Endothelial cell of umbilical vein (primary cell): ENCODE data around the gene SYDE1. TPM values are rescaled to one million over a fixed set of nuclear protein-coding genes. Genes with fewer than 3 reads are reported as not detected.

Source experiments
- BruUV-seq: library from RNA; stranded (reverse); fragments of 400-500 nt; replicated peaks from 2 replicates; lab custom pipeline; 2021; lab: Mats Ljungman, UMichigan
- CTCF ChIA-PET: fragments of 300-600, 350-600 bp; sonication (Branson Sonifier 250); formaldehyde crosslinking; loops from one replicate; lab custom pipeline; 2021; ENCODE audit warnings: antibody characterized with exemption, inconsistent platforms; lab: Charles Lee
- POLR2A ChIA-PET: fragments of 300-600, 350-600 bp; sonication (Branson Sonifier 250); formaldehyde crosslinking; loops from one replicate; lab custom pipeline; 2021; ENCODE audit warnings: antibody characterized with exemption, inconsistent platforms; lab: Charles Lee
- DNase-seq: peaks from one replicate; pipeline ENCODE4 v3.0.0-alpha.2; 2011; ENCODE audit warnings: low read depth, low spot score
- FAIRE-seq: peaks from 2 replicates; lab custom pipeline; 2011; peaks lifted over from hg19 to GRCh38; lab: Jason Lieb, UNC
- H2AFZ ChIP-seq: 2 replicates; pipeline ENCODE4 v1.6.0; 2012; ENCODE audit warnings: low read depth, low read length, control low read depth, inconsistent platforms
- H3K27ac ChIP-seq: 2 replicates; pipeline ENCODE4 v1.5.1; 2011; ENCODE audit warnings: low read depth, mild to moderate bottlenecking, control low read depth, low read length, moderate library complexity; ENCODE audit not compliant: insufficient read depth
- H3K27me3 ChIP-seq, 2 experiments: 2 replicates each; pipeline versions ENCODE4 v1.6.0 to v1.6.1; 2011; ENCODE audit warnings: low read length in 2 of 2, mixed read lengths in 1 of 2; ENCODE audit not compliant: control insufficient read depth in 2 of 2, insufficient read depth in 2 of 2
- H3K36me3 ChIP-seq, 2 experiments: 2 replicates in 1 of 2; 3 replicates in 1 of 2; pipeline ENCODE4 v1.5.1; 2011; ENCODE audit warnings: low read length in 2 of 2, mild to moderate bottlenecking in 1 of 2, moderate library complexity in 1 of 2; ENCODE audit not compliant: control insufficient read depth in 2 of 2, insufficient read depth in 2 of 2; ENCODE audit errors: extremely low read depth in 1 of 2
- H3K4me1 ChIP-seq: 3 replicates; pipeline ENCODE4 v1.5.1; 2011; ENCODE audit warnings: mild to moderate bottlenecking, low read length; ENCODE audit not compliant: control insufficient read depth, insufficient read depth; ENCODE audit errors: extremely low read depth
- H3K4me2 ChIP-seq: 2 replicates; pipeline ENCODE4 v1.6.1; 2011; ENCODE audit warnings: low read length, control low read depth, mixed read lengths; ENCODE audit not compliant: insufficient read depth
- H3K4me3 ChIP-seq, 3 experiments: fragments of 200-600 bp in 1 of 3; sonication (generic), shearing (Covaris generic) in 1 of 3; replicated peaks in 1 of 3; 2 replicates each; pipeline ENCODE4 v1.5.1; 2011 to 2016; ENCODE audit warnings: control low read depth in 3 of 3, low read length in 3 of 3, mild to moderate bottlenecking in 2 of 3, inconsistent platforms in 1 of 3, low read depth in 1 of 3, moderate library complexity in 1 of 3; ENCODE audit not compliant: insufficient read depth in 1 of 3
- H3K79me2 ChIP-seq: 2 replicates; pipeline ENCODE4 v1.6.0; 2012; ENCODE audit warnings: low read length, inconsistent platforms; ENCODE audit not compliant: control insufficient read depth, insufficient read depth
- H3K9ac ChIP-seq: replicated peaks from 2 replicates; pipeline ENCODE3; 2011; ENCODE audit warnings: low read length, control low read depth; ENCODE audit not compliant: insufficient read depth; ENCODE audit errors: extremely low read depth
- H3K9me1 ChIP-seq: replicated peaks from 3 replicates; pipeline ENCODE4 v1.6.0; 2011; ENCODE audit warnings: mild to moderate bottlenecking, low read length; ENCODE audit not compliant: control insufficient read depth, insufficient read depth; ENCODE audit errors: extremely low read depth
- H3K9me3 ChIP-seq: replicated peaks from 2 replicates; pipeline ENCODE4 v1.5.1; 2012; ENCODE audit warnings: low read length, inconsistent platforms; ENCODE audit not compliant: control insufficient read depth, insufficient read depth
- H4K20me1 ChIP-seq: replicated peaks from 2 replicates; pipeline ENCODE3; 2011; ENCODE audit warnings: mild to moderate bottlenecking, low read length; ENCODE audit not compliant: control insufficient read depth, insufficient read depth; ENCODE audit errors: extremely low read depth
- CTCF ChIP-seq, 2 donors: IDR thresholded peaks; 1 replicate in 1 of 2; 2 replicates in 1 of 2; pipeline ENCODE4 v1.5.1; 2011; ENCODE audit warnings: low read length in 2 of 2, mild to moderate bottlenecking in 2 of 2, moderate library complexity in 2 of 2, control low read depth in 1 of 2, inconsistent platforms in 1 of 2, low read depth in 1 of 2; ENCODE audit not compliant: insufficient read depth in 1 of 2; ENCODE audit errors: extremely low read depth in 1 of 2
- EZH2 ChIP-seq: IDR thresholded peaks from 2 replicates; pipeline ENCODE4 v1.6.1; 2012; ENCODE audit warnings: borderline replicate concordance, low read depth, mild to moderate bottlenecking, moderate library complexity, low read length, inconsistent platforms; ENCODE audit not compliant: severe bottlenecking
- FOS ChIP-seq: IDR thresholded peaks from 2 replicates; pipeline ENCODE4 v1.6.1; 2011; ENCODE audit warnings: mild to moderate bottlenecking, low read length, moderate library complexity, borderline replicate concordance; ENCODE audit not compliant: insufficient read depth
- GATA2 ChIP-seq: IDR thresholded peaks from 2 replicates; pipeline ENCODE4 v1.7.0; 2011; ENCODE audit warnings: low read depth, mild to moderate bottlenecking, moderate library complexity, mixed read lengths, low read length; ENCODE audit not compliant: insufficient read length, insufficient read depth
- JUN ChIP-seq: IDR thresholded peaks from 2 replicates; pipeline ENCODE4 v1.6.1; 2011; ENCODE audit warnings: borderline replicate concordance, low read depth; ENCODE audit not compliant: insufficient read length, insufficient read depth
- MAX ChIP-seq: IDR thresholded peaks from 2 replicates; pipeline ENCODE4 v1.6.1; 2011; ENCODE audit not compliant: insufficient read depth, insufficient read length
- MYC ChIP-seq: IDR thresholded peaks from one replicate; pipeline ENCODE4 v1.6.1; 2011; ENCODE audit warnings: mild to moderate bottlenecking, low read depth, low read length
- POLR2A ChIP-seq: IDR thresholded peaks from 2 replicates; pipeline ENCODE4 v1.6.1; 2012; ENCODE audit warnings: low read depth, mild to moderate bottlenecking, control low read depth, low read length
- POLR2AphosphoS5 ChIP-seq: IDR thresholded peaks from 2 replicates; pipeline ENCODE4 v1.6.1; 2012; ENCODE audit warnings: low read depth, mild to moderate bottlenecking, control low read depth, low read length, moderate library complexity; ENCODE audit not compliant: insufficient read depth
- dilution Hi-C: fragments of 300-500 bp; cut with MboI; formaldehyde crosslinking; loops from one replicate; pipeline ENCODE4 v1.15.0; 2019; ENCODE audit warnings: low sequenced_read_pairs; ENCODE audit not compliant: extremely low pct_ligation_motif_present
- intact Hi-C: fragments of 100-400 bp; cut with micrococcal nuclease; formaldehyde crosslinking; loops from one replicate; pipeline ENCODE4 v1.10.0; 2022
- polyA plus RNA-seq, 4 experiments: library from polyadenylated mRNA; depleted of rRNA in 3 of 4; stranded (reverse) in 3 of 4; unstranded in 1 of 4; fragments of >200 nt; gene quantifications; 2 replicates each; pipeline versions ENCODE4 v1.2.1 to v1.2.3, GENCODE V29; 2011 to 2012; ENCODE audit warnings: missing spikeins in 1 of 4
- total RNA-seq: library from RNA; stranded (reverse); gene quantifications from 2 replicates; pipeline ENCODE4 v1.2.3, GENCODE V29; 2021

SYDE1 gene
- total and polyA plus RNA-seq, 2 donors (not counting 3 experiments of a cell fraction or from before 2014, with no cell fraction given), result 33.1 to 35.3 TPM

DNA sequence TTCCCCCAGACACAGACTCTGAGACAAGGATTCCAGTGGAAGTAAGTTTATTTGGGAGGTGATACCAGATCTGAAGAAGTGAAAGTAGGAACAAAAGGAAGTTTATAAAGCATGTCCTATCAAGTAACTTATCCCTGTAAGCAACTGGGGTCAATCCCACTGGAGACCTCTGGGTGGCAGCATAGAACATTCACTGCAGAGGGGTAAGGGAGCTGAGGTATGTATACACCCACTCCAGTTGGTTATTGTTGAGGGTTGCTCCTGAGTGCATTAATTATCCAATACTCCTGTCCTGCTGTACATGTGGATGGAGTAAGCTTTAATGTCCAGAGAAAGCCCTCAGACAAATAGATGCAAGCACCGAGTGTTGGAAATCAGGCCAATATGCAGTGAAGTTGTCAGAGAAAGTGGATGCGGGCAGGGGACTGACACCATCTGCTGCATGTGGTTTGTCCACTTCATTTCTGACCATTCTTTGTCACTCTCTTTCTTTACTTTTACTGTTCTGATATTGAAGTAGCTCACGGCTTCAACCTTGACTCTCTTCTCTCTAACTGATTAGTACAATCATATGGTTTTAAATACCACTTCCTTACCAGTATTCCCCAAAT is 46.9 kb downstream of the SYDE1 start:
- FAIRE-seq (peak; percentile 81), DNase-seq (peak; percentile 52)
- H3K27me3 ChIP-seq, result peaks cover 0 to 7% of the 10 kb centered on the region in 2 experiments
- H3K4me1 ChIP-seq, result no peaks in the 10 kb centered on the region
- no peak overlapping the region for H3K9ac ChIP-seq
- no peaks in the 10 kb centered on the region for H4K20me1 ChIP-seq
- CTCF ChIA-PET, result interaction anchor here (0.6 to 7.4 kb wide), 11 partner anchors 12 to 406 kb away, joined by 3 to 176 read pairs (median 6); partner anchors contain the start of gene OR1I1
- BruUV-seq, result no TSS peak
- no peaks in the 10 kb centered on the region for H3K9me1 ChIP-seq
- no peak overlapping the region for H2AFZ ChIP-seq
- H3K9me3 ChIP-seq, result no peaks in the 10 kb centered on the region
- intact Hi-C loops, result loop anchor here (5.0 kb wide), 1 partner anchor 403 kb away; no protein-coding TSS in a partner anchor
- TF ChIP-seq CTCF (IDR thresholded peaks at IDR 0.05; ENCODE audit: extremely low read depth in 1 of 2, insufficient read depth in 1 of 2, low read depth in 1 of 2, low read length in 2 of 2) (peak; percentile 51 to 56), POLR2AphosphoS5 (no peak)
- H3K36me3 ChIP-seq, result no peaks in the 10 kb centered on the region
- H3K4me2 ChIP-seq, result no peak overlapping the region
- POLR2A ChIA-PET, result no interaction called here
- no peak overlapping the region for H3K4me3 ChIP-seq
- no peaks in the 10 kb centered on the region for H3K79me2 ChIP-seq
- no peak overlapping the region for H3K27ac ChIP-seq
- dilution Hi-C loops, result no loop called here

DNA sequence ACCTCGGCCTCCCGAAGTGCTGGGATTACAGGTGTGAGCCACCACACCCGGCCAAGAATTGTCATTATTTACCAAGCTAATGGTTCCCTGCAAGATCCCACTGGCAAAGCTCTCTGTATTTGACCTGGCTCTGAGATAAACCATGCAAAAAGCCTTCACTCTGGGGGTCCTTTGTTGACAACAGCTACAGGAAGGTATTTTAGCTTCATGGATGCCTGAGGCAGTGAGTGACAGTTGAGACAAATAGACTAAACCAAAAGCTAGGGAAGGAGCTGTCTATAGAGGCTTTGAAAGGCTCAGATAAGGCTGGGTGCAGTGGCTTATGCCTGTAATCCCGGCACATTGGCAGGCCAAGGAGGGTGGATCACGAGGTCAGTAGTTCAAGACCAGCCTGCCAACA is 48.1 kb downstream of the SYDE1 start:
- FAIRE-seq, result no peak
- no peak overlapping the region for H3K27ac ChIP-seq
- H3K9me1 ChIP-seq, result no peaks in the 10 kb centered on the region
- no peak overlapping the region for H2AFZ ChIP-seq
- no peak for TF ChIP-seq MAX
- no peak for TF ChIP-seq FOS
- TF ChIP-seq JUN, result no peak
- TF ChIP-seq CTCF (IDR thresholded peaks at IDR 0.05; ENCODE audit: extremely low read depth in 1 of 2, insufficient read depth in 1 of 2, low read depth in 1 of 2, low read length in 2 of 2), result no peak
- no peak for TF ChIP-seq MYC
- TF ChIP-seq EZH2, result no peak
- no peak for TF ChIP-seq POLR2A
- TF ChIP-seq GATA2, result no peak
- no peak for TF ChIP-seq POLR2AphosphoS5
- no peak for DNase-seq
- no peaks in the 10 kb centered on the region for H3K79me2 ChIP-seq
- no peak overlapping the region for H3K4me2 ChIP-seq
- no peaks in the 10 kb centered on the region for H3K4me1 ChIP-seq
- no TSS peak for BruUV-seq
- dilution Hi-C loops, result no loop called here
- H3K36me3 ChIP-seq, result no peaks in the 10 kb centered on the region
- CTCF ChIA-PET, result interaction anchor here (1.2 to 7.4 kb wide), 5 partner anchors 18 to 63 kb away, joined by 5 to 176 read pairs (median 8); a partner anchor contains a TSS
- POLR2A ChIA-PET, result no interaction called here
- H3K9ac ChIP-seq, result no peak overlapping the region
- H4K20me1 ChIP-seq, result no peaks in the 10 kb centered on the region
- H3K27me3 ChIP-seq, result peaks cover 0 to 2% of the 10 kb centered on the region in 2 experiments
- H3K9me3 ChIP-seq, result no peaks in the 10 kb centered on the region
- no peak overlapping the region for H3K4me3 ChIP-seq
- intact Hi-C loops, result no loop called here
